GDM1 (cell line): ENCODE measurements around the gene RFK.
"Not testable (repeated sequence)": the region's sequence is repeated elsewhere in the genome, so short reads cannot be mapped to it uniquely, and the experiment has no call there.

Experiments
- DNase-seq: peaks from one replicate; lab custom pipeline; 2025; lab: John Stamatoyannopoulos, UW

RFK gene

GRCh38 chr9:76370396-76371023 is 23.7 kb downstream of the RFK start:
- no peak for DNase-seq

GRCh38 chr9:76369583-76369982 is 24.6 kb downstream of the RFK start:
- DNase-seq: no peak

- no peak for DNase-seq
These were observed 28.0 kb downstream of the RFK start for GRCh38 chr9:76366275-76366674.

- no peak for DNase-seq
These were observed 29.2 kb downstream of the RFK start for GRCh38 chr9:76365028-76365427.

- no peak for DNase-seq
These were observed 31.2 kb downstream of the RFK start for GRCh38 chr9:76363032-76363395.

GRCh38 chr9:76362332-76363031 is 31.7 kb downstream of the RFK start:
- not testable (repeated sequence) for DNase-seq

GRCh38 chr9:76359766-76360165 is 34.5 kb downstream of the RFK start:
- no peak for DNase-seq

- DNase-seq: no peak
These were observed 34.9 kb downstream of the RFK start for GRCh38 chr9:76359365-76359764.

- no peak for DNase-seq
These were observed 35.5 kb downstream of the RFK start for GRCh38 chr9:76358628-76359280.

- DNase-seq: no peak
These were observed 36.7 kb downstream of the RFK start for GRCh38 chr9:76357555-76357954.

GRCh38 chr9:76355886-76356285 is 38.3 kb downstream of the RFK start:
- no peak for DNase-seq

GRCh38 chr9:76354221-76354620 is 40.0 kb downstream of the RFK start:
- no peak for DNase-seq

- no peak for DNase-seq
These were observed 40.9 kb downstream of the RFK start for GRCh38 chr9:76353280-76353679.

- no peak for DNase-seq
These were observed 42.1 kb downstream of the RFK start for GRCh38 chr9:76352026-76352620.

- no peak for DNase-seq
These were observed 43.2 kb downstream of the RFK start for GRCh38 chr9:76351006-76351405.

GRCh38 chr9:76349865-76350264 is 44.4 kb downstream of the RFK start:
- no peak for DNase-seq

GRCh38 chr9:76342858-76343257 is 51.4 kb downstream of the RFK start:
- DNase-seq: no peak

GRCh38 chr9:76342201-76342600 is 52.0 kb downstream of the RFK start:
- no peak for DNase-seq

GRCh38 chr9:76341616-76342015 is 52.6 kb downstream of the RFK start:
- no peak for DNase-seq

GRCh38 chr9:76338418-76338817 is 55.8 kb downstream of the RFK start:
- DNase-seq: no peak

GRCh38 chr9:76336027-76336426 is 58.2 kb downstream of the RFK start:
- DNase-seq: no peak
